HG03558 (cell line): Measurements from ENCODE around the gene LSM4.

Experiments used
- ATAC-seq: cut with Tn5 transposase; IDR thresholded peaks from one replicate; pipeline ENCODE4 v1.9.1; 2021; ENCODE audit warnings: moderate number of reproducible peaks; ENCODE audit not compliant: unreplicated experiment; ENCODE audit errors: extremely low read depth

Gene LSM4

DNA sequence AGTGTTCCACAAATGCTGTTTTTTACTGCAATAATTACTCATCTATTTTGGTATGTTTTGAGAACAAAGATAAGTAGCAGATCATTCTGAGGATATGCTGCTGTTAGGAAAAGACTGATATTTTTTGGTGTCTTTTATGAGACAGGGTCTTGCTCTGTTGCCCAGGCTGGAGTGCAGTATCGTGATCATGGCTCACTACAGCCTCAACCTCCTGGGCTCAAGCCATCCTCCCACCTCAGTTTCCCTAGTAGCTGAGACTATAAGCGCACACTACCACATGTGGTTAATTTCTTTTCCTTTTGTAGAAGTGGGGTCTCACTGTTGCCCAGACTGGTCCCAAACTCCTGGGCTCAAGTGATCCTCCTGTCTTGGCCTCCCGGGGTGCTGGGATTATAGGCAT is 9.5 kb downstream of the LSM4 start:
- no peak for ATAC-seq

DNA sequence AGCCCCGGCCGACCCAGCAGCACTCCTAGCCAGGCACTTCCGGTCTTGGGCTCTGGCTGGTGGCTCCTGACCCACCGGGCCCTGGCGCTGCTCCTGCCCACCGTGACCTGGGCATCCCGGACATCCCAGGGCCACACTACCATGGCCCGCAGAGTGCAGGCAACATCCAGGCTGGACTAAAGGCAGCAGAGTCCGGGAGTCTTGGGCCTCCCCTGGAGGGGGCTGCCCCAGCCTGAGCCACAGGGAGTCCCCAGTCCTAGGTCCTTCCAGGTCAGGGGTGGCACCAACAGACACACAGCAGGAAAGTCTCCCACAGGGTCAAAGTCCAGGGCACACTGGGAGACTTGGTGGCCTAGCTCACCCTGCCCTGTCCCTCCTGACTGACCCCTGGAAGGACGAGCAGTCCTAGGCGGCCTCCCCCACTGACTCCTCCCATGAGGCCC is 10.8 kb downstream of the LSM4 start:
- no peak for ATAC-seq

DNA sequence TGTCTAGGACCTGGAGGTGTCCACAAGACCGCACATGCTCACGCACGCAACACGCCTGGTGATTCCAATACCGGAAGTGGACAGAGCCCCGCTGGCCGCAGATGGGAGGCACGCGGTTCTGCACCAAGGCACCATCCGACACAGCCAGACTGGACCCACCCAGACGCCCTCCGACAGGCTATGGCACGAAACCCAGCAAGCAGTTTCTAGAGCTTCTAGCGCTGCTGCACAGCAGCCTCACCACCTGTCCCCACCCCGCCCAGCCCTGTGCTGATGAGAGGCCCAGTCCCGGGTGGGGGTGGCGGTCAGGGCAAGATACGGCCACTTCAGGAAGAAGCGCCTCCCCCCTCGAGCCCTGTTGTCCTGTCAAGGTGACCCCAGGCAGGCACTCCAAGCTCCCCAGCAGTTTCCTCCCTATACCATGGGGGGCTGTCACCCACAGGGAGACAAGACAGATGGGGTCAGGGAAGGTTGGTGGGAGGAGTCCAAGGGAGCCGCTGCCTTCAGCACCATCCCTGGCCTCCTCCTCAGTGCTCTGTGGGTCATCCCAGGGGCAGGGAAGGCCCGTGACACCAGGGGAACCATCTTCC is 11.3 kb downstream of the LSM4 start:
- ATAC-seq: no peak

DNA sequence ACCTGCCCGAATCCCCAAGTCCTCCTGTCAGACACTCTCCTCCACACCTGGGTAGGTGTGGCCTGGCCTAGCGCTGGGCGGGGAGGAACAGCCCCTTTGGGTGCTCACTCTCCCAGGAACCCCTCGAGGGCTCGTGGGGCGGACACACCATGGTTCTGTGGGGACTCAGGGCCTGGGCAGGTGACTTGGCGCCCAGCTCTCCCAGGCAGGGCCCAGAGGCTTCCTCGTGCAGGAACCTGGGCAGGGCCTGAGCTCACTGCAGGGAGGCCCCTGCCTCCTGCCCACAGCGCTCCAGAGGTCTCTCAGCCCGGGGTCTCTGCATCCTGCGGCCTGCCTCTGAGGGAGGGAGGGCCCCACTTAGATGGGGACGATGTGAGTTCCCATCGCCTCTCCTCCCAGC is 11.9 kb downstream of the LSM4 start:
- no peak for ATAC-seq

DNA sequence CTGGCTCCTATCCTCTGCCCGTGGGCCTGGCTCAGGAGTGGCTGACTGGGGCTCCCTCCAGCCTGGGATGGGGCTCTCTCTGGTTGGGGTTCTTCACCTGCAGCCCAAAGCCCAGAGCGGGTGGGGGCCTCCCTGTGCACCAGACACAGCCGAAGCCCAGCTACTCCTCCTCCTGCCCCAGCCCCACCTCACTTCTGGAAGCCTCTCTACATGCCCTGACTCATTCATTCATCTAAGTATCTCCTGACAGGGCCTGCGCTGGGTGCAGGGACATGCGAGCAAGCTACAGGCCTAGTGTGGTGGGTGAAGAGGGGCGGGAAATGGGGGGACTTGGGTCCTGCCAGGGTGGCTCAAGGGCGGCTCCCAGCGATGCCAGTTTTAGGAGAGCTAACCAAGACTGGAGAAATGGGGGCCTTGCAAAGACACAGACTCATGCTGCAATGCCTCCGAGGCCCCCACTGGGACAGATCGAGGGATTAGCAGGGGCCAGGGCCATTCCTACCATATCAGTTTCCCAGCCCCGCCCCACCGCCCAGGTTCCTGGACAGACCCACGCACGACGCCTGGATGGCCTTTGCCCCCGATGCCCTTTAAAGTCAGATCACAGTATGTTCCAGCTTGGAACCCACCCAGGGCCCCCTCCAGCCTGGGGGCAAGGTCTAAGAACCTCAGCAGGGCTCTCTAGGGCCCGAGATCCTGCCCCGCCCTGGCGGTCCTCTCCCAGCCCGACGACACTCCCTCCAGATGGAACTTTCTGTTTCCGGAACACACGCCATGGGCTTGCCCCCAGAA is 12.6 kb downstream of the LSM4 start:
- ATAC-seq: no peak

DNA sequence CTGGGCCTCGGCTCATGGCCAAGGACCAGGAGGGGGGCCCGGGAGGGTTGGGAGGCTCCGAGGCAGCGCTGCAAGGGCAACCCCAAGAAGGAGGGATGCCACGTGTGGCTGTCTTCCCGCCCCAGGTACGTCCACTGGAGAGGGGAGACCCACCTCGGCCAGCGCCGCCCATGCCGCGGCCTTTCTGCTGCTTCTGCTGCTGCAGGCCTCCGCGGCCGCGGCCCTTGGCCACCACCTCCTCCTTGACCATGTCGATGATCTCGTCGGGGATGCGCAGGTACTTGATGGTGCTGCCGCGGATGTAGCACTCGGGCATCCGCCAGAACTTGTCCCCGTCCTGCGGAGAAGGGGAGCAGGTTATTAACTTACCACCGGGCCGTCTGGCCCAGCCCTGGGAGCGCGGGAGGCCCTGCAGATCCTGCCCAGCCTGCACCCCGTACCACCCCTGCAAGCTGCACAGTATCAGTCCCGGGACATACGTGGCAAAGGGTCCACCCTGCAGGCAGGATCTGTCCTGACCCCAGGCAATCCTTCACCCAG is 13.3 kb downstream of the LSM4 start:
- no peak for ATAC-seq

DNA sequence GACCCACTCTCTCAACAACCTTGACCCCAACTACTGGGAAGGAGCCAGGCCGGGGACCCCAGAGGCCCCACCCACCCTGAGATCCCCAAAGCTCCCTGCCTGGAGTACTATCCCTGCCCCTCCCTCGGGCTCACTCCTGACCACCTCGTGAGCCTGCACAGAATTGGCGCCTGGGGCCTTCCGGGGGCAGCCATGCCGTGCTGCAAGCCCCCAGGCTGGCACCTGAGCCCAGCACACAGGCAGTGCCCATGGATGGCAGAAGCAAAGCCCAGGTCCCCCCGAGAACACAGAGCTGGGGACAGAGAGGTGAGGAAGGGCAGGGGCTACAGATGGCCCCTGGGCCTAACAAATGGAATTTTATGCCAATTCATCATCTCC is 13.9 kb downstream of the LSM4 start:
- no peak for ATAC-seq

DNA sequence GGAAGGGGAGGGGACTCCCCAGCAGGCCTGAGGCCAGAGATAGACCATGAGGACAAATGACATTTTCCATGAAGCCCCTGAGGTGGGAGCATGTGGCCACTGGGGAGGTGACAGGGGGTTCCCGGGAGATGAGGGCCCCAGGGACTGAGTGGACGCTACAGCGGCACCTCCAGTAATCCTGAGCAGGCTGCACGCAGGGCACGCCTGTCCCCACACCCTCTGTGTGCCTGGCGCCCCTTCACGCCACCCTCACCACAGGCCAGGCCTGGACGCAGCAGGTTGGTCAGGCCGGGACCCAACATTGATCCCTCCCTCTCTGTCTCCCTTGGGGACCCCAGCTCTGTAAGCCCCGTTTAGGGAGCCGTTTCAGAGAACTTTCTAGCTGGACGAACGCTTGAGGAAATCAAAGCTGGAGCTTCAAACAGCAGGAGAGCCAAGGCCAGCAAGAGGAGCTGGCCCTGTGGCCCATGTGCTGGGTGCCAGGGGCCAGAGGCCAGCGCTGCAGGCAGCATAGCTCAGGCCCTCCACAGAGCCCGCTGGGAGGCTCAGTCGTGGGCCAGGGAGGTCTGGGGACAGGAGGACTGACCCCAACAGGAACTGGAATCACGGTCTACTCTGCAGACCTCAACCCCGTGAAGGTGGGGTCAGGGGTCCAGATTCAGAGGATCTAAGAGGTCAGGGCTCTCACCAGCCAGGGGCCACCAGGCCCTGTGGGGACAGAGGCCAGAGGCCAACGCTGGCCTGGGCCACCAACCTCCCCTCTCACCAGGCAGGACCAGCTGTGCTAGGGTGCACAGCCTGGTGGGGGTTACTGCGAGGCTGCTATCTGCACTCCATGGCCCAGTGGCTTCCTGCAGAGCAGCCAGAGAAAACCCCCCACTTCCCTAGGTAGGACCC is 14.6 kb downstream of the LSM4 start:
- no peak for ATAC-seq

DNA sequence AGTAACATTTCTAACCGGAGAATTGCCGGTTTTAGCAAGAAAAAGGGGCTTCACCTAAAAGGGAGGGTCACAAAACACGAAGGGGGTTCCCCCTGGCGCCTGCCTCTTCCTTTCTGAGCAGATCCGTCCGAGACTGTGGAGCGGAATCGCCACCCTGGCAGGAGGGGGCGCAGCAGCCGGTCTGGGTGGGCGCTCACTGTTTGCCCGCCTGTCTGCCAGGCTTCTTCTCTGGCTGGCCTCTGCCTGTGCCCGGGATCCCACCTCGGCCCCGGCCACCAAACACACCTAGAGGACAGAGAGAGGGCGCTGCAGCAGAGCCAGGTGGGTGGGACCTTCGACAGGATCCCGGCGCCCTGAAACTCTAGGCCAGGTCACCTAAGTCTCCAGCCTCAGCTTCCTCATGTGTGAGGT is 15.6 kb downstream of the LSM4 start:
- no peak for ATAC-seq

DNA sequence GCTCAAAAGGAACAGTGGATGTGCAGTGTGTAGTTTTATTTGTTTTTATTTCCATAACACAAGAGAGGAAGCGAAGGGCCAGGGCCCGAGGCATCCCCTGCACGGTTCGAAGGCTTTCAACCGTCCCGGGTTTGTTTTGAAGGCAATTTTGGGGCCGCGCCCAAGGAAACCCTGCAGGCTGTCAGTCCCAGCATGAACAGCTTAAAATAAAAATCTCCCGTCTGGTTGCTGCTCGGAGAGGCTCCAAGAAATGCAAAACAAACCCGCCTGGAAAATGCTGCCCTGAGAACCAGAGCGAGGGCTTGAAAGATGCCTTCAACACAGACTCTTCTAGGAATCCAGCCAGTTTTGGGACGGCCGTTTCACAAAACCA is 16.0 kb downstream of the LSM4 start:
- no peak for ATAC-seq

DNA sequence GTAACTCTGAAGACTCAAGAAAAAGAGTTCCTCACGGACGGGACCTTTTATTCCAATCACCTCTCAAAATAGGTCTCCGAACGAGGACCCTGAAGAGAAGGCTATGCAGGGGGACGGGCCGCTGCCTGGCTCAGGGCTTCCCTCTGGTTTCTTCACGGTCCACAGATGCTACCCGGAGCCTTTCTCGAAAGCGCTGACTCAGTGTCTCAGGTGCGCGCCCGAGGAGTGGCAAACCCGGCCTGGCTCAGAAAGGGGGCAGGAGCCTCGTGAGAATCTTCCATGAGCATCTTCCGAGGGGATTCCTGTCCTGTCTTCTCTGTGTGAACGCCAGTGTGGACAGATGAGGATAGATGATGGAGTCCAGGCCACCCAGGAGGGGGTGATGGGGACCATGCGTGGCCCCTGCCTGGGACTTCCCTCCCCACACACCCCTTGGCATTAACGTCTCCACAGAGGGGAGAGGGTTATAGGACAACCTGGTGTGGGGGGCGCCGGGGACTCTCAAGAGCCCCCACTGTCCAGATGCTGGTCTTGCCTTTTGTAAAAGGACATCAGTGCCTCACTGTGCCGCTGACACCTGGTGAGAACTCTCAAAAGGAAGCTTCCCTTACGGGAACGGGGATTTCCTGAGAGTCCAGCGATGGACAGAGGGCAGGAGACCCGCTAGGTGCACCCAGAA is 16.5 kb downstream of the LSM4 start:
- no peak for ATAC-seq

DNA sequence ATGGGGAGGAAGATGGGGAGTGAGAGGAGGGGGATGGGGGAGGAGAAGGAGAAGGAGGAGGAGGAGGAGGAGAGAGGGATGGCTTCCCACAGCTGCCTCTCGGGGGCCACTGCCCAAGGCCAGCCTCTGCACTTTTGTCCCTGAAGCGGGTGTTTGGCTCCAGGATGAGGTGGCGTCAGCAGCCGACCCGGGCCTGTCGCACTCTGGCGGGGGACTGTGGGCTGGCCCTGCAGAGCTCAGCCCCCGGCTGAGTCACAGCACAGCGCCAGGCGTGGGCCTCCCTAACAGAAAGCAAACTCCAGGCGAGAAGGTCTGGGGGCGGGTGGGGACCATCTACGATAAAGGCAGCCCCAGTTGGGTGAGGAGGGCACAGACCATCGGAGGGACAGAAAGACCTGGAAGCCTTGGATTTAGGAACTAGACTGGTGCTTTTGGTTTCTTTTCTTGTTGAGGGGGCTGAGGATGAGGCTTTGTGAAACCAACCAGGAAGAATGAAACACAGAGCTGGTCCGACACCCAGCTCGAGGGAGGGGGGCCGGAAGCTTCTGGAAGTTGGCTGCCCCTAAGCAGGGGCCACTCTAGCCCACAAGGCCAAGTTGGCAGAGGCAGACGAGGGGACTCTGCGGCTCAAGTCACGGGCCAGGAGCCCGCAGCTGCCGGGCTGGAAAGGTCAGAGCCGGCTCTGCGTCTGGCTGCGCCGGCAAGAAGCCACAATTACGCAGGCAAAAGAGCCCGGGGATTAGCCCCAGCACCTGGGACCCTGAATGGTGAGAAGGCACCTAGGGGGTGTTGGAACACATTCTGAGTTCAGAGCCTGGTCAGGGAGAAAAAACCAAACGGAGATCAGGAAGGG is 18.2 kb downstream of the LSM4 start:
- no peak for ATAC-seq

DNA sequence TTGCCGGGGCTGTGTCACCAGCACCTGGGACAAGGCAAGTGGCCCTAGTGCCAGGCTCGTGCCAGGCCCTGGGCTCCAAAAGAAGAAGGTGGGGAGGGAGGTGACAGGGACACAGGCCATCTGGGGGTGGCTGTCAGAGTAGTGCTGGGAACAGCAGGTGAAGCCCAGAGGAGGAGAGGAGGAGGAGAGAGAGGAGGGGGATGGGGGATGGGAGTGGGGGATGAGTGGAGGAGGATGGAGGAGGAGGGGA is 18.7 kb downstream of the LSM4 start:
- no peak for ATAC-seq

DNA sequence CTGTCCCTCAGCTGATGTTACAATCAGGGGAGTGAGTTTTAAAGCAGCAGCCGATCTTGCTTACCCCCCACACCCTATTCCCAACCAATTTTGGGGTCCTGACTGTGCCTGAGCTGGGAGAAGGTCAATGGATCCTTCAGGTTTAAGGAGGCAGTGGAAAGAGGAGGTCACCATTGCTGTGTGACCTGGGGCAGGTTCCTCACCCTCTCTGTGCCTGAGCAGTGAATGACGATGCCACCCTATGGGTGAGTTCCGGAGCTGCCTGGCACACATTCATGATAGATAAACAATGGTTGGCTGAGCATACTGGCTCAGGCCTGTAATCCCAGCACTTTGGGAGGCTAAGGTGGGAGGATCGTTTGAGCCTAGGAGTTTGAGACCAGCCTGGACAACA is 21.2 kb downstream of the LSM4 start:
- no peak for ATAC-seq

DNA sequence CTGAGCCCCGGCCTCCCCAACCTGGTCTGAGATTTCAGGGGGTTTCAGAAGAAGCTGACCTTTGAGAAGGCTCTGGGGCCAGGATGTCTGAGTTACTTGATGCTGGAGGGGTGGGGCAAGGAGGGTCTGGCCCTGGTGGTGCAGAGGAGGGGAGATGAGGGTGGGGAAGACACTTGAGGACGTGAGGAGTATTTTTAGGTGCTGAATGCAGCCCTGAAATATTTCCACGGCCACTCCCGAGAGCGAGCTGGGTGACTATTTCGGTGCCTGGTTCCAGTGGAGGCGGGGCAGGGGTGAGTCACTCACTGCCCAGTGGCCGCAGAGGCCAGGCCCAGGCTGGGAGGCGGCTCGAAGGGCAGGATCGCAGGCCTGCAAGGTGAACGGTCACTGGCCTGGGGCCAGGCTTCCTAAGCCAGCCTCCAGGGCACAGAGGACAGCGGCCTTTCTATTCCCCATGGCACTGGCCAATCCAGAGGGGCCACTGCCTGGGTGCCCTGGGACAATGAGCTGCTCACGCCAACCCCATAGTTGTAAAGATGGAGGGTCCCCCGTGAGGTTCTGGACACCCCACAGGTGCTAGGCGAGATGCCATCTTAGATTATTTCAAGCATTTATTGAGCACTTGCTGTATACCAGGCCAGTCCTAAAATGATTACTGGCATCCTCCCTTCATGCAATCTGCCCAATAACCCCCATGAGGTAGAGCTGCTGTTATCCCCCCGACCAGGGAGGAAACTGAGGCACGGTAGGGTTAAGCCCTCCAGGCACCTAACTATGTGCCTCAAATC is 21.8 kb downstream of the LSM4 start:
- no peak for ATAC-seq

DNA sequence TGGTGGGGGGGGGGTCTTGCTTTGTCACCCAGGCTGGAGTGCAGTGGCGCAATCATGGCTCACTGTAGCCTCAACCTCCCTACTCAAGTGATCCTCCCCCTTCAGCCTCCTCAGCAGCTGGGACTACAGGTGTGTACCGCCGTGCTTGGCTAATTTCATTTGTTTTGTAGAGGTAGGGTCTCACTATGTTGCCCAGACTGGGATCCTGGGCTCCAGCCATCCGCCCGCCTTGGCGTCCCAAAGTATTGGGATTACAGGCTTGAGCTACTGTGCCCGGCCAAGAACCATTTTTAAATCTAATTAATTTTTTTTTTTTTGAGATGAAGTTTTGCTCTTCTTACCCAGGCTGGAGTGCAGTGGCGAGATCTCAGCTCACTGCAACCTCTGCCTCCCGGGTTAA is 23.2 kb downstream of the LSM4 start:
- no peak for ATAC-seq

DNA sequence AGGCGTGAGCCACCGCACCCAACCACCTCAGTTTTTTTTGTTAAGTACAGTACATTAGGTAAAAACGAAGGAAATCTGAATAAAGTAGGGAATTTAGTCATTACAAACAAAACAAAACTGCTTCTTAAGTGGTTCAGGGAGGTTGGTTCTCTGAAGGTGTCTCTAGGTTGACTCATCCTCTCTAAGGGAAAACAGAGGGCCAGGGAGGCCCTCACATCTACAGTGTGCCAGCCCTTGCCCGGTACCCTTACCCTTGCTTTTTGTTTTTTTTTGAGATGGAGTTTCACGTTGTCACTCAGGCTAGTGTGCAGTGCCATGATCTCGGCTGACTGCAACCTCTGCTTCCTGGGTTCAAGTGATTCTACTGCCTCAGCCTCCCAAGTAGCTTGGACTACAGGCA is 24.3 kb downstream of the LSM4 start:
- no peak for ATAC-seq

DNA sequence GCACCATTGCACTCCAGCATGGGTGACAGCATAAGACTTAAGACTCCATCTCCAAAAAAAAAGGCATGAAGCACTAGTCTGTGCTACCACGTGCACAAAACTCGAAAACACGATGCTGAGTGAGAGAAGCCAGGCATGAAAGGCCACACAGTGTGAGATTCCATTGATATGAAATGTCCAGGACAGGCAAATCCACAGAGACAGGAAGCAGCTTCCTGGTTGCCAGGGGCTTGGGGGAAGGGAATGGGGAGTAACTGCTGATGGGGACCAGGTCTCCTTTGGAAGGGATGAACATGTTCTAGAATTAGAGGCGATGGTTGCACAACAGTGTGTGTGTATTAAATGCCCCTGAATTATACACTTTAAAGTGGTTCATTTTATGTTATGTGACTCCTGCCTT is 25.6 kb downstream of the LSM4 start:
- no peak for ATAC-seq

DNA sequence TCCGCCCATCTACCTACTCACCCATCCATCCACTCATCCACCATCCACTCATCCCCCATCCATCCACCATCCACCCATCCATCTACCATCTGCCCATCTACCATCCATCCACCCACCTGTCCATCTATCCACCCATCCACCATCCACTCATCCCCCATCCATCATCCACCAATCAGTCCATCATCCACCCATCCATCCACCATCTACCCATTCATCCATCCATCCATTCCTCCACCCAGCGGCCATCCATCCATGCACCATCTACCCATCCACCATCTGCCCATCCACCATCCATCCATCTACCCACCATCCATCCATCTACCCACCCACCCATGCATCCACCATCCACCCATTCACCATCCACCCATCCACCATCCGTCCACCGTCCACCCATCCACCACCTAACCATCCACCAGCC is 27.8 kb downstream of the LSM4 start:
- ATAC-seq: no peak
